ENCODE data around the gene C19orf33.

- TF ChIP-seq, protein P1, sequence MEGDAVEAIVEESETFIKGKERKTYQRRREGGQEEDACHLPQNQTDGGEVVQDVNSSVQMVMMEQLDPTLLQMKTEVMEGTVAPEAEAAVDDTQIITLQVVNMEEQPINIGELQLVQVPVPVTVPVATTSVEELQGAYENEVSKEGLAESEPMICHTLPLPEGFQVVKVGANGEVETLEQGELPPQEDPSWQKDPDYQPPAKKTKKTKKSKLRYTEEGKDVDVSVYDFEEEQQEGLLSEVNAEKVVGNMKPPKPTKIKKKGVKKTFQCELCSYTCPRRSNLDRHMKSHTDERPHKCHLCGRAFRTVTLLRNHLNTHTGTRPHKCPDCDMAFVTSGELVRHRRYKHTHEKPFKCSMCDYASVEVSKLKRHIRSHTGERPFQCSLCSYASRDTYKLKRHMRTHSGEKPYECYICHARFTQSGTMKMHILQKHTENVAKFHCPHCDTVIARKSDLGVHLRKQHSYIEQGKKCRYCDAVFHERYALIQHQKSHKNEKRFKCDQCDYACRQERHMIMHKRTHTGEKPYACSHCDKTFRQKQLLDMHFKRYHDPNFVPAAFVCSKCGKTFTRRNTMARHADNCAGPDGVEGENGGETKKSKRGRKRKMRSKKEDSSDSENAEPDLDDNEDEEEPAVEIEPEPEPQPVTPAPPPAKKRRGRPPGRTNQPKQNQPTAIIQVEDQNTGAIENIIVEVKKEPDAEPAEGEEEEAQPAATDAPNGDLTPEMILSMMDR (IDR thresholded peaks at IDR 0.05; ENCODE audit: low read depth, low read length) = no peak
- TF ChIP-seq POLR2A (IDR thresholded peaks at IDR 0.05; ENCODE audit: extremely low read depth, insufficient read length) = no peak
Observed at GRCh38 chr19:38293281-38293680, 10.8 kb upstream of the C19orf33 start.

All from NB4 (cell line).